Measurements from ENCODE around the gene GRIK1.

- TF ChIP-seq, protein P1, sequence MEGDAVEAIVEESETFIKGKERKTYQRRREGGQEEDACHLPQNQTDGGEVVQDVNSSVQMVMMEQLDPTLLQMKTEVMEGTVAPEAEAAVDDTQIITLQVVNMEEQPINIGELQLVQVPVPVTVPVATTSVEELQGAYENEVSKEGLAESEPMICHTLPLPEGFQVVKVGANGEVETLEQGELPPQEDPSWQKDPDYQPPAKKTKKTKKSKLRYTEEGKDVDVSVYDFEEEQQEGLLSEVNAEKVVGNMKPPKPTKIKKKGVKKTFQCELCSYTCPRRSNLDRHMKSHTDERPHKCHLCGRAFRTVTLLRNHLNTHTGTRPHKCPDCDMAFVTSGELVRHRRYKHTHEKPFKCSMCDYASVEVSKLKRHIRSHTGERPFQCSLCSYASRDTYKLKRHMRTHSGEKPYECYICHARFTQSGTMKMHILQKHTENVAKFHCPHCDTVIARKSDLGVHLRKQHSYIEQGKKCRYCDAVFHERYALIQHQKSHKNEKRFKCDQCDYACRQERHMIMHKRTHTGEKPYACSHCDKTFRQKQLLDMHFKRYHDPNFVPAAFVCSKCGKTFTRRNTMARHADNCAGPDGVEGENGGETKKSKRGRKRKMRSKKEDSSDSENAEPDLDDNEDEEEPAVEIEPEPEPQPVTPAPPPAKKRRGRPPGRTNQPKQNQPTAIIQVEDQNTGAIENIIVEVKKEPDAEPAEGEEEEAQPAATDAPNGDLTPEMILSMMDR (optimal IDR thresholded peaks at IDR 0.05 in 1 of 3, IDR thresholded peaks at IDR 0.05 in 1 of 3, conservative IDR thresholded peaks at IDR 0.05 in 1 of 3; ENCODE audit: extremely low read depth in 1 of 3, insufficient read depth in 2 of 3, low read length in 3 of 3): no peak
- no peak for TF ChIP-seq EZH2 (IDR thresholded peaks at IDR 0.05; ENCODE audit: low read length)
These were observed 82.6 kb downstream of the GRIK1 start for GRCh38 chr21:29857150-29857549.

All from keratinocyte (primary cell).